Activated CD8-positive, alpha-beta T cell treated with anti-CD3 and anti-CD28 coated beads, Interleukin-2, amount 10 ng/mL, durations not matched to agents 7 days and 5 days (primary cell): ENCODE data around the gene GGT5. TPM values are rescaled to one million over a fixed set of nuclear protein-coding genes. Genes with fewer than 3 reads are reported as not detected.
"Not testable (repeated sequence)": the region's sequence is repeated elsewhere in the genome, so short reads cannot be mapped to it uniquely, and the experiment has no call there.

Experiments
- ATAC-seq: fragments of 150-1000 bp; cut with Tn5 transposase; one replicate; pipeline ENCODE4 v1.10.0; 2021; ENCODE audit warnings: moderate library complexity
- CTCF ChIA-PET: fragments of 350-600 bp; sonication (Branson Sonifier 250); formaldehyde crosslinking; loops from one replicate; lab custom pipeline; 2021; ENCODE audit warnings: antibody characterized with exemption; lab: Charles Lee
- POLR2A ChIA-PET: fragments of 350-600 bp; sonication (Branson Sonifier 250); formaldehyde crosslinking; loops from one replicate; lab custom pipeline; 2021; ENCODE audit warnings: antibody characterized with exemption; lab: Charles Lee
- DNase-seq: peaks from one replicate; pipeline ENCODE4 v3.0.0-alpha.2; 2020
- H3K27ac Mint-ChIP-seq: one replicate; pipeline ENCODE4 v1.8.0; 2021; ENCODE audit warnings: mild to moderate bottlenecking, mixed read lengths
- H3K27me3 Mint-ChIP-seq: one replicate; pipeline ENCODE4 v1.8.0; 2021; ENCODE audit warnings: low read depth, mixed read lengths
- H3K36me3 Mint-ChIP-seq: one replicate; pipeline ENCODE4 v1.8.0; 2021; ENCODE audit warnings: low read depth, mixed read lengths
- H3K4me1 Mint-ChIP-seq: one replicate; pipeline ENCODE4 v1.8.0; 2021; ENCODE audit warnings: low read depth, mixed read lengths
- H3K4me3 Mint-ChIP-seq: one replicate; pipeline ENCODE4 v1.8.0; 2021; ENCODE audit warnings: mild to moderate bottlenecking, mixed read lengths
- H3K9me3 Mint-ChIP-seq: one replicate; pipeline ENCODE4 v1.8.0; 2022; ENCODE audit warnings: mixed read lengths; ENCODE audit not compliant: insufficient read depth
- total RNA-seq, 2 experiments: library from RNA; stranded (reverse); gene quantifications; one replicate each; pipeline ENCODE4 v1.2.3, GENCODE V29; 2021

The GGT5 gene
- total RNA-seq, 2 experiments from 2014 or later, result 0.29 to 0.44 TPM

DNA sequence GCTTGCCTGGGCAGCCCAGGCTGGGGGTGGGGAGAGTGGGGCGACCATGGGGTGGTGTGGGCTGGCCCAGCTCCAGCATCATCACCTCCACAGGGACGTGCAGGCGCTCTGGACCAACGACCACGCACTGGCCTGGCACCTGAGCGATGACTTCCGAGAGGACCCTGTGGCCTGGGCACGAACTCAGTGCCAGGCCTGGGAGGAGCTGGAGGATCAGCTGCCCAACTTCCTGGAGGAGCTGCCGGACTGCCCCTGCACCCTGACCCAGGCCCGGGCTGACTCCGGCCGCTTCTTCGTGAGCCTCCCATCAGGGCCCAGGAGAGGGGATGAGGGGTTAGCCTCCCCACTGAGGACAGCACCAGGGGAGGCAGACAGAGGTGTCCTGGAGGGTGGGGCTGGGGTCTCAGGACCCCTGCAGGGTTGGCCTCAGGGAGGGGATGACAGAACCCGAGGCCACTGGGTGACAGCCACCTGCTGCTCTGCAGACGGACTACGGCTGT is 59.8 kb downstream of the GGT5 start:
- H3K4me1 Mint-ChIP-seq, result peaks cover 6% of the 10 kb centered on the region
- ATAC-seq (no peak), DNase-seq (no peak)
- H3K27me3 Mint-ChIP-seq, result no peaks in the 10 kb centered on the region
- H3K36me3 Mint-ChIP-seq, result no peaks in the 10 kb centered on the region
- H3K4me3 Mint-ChIP-seq, result no peak overlapping the region
- ChIA-PET POLR2A (no interaction called here), CTCF (no interaction called here)
- H3K9me3 Mint-ChIP-seq, result no peaks in the 10 kb centered on the region
- no peak overlapping the region for H3K27ac Mint-ChIP-seq

DNA sequence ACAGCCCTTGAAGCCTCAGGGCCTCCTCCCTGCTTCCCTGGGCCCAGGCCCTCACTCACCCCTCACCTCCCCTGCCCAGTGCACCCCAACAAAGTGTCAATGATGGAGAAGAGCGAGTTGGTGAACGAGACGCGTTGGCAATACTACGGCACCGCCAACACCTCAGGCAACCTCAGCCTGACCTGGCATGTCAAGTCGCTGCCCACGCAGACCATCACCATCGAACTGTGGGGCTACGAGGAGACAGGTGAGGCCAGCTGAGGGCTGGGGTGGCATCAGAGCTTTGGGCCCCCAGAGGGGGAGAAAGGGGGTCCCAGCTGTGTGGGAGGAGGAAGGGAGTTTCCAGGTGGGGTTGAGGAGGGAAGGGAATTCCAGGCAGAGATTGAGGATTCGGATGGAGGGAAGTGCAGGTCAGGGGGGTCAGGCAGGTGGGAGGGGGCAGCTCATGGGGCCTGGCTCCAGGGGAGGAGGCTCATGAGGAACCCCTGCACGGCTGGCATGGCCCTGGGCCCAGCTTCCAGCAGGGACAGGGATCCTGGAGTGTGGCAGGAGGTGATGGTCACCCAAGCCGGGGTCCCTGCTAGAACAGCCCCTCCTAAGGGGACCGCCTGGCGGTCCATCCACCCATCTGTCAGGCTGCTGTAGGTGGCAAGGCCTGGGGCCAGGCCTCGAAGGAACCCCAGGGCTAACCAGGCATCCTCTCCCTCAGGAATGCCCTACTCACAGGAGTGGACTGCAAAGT is 60.7 kb downstream of the GGT5 start:
- POLR2A ChIA-PET, result no interaction called here
- Mint-ChIP-seq H3K36me3 (peaks cover 2% of the 10 kb centered on the region), H3K27ac (no peak overlapping the region)

DNA sequence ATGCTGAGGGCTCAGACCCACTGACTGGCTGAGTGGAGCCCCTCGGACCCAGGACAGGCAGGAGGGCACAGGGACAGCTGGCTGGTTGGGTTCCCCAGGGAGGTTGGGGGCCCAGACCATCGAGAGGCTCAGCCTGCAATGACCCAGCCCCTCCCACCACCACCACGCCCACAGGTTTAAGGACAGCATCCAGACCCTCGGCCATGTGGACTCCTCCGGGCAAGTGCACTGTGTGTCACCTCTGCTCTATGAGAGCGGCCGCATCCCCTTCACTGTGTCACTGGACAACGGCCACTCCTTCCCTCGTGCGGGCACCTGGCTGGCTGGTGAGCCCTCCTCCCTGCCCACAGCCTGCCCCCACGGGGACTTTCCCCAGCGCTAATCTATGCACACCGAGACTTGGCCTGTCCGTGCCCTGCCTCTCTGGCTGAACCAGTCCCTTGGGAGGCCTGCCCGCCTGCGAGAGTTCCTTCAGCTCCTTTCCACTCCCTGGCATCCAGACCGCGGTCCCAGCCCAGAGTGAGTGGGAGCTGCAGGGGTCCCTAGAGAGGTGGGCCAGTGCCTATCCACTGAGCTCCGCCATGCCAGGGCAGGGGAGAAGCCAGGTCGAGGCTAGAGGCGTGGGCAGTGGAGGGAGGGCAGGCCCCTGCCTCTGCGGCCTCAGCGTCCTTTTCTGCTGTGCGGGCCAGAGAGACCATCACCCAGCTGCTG is 61.4 kb downstream of the GGT5 start:
- DNase-seq, result no peak
- Mint-ChIP-seq H3K9me3 (no peaks in the 10 kb centered on the region), H3K4me3 (no peak overlapping the region), H3K27ac (no peak overlapping the region), H3K4me1 (no peaks in the 10 kb centered on the region), H3K36me3 (peaks cover 4% of the 10 kb centered on the region), H3K27me3 (no peaks in the 10 kb centered on the region)
- CTCF ChIA-PET, result interaction anchor here (1.2 kb wide), 1 partner anchor 8 kb away, joined by 3 read pairs; no protein-coding TSS in a partner anchor
- no peak for ATAC-seq
- POLR2A ChIA-PET, result no interaction called here

More for the DNA sequence above, 60.7 kb downstream of the GGT5 start:
- Mint-ChIP-seq H3K27me3 (no peaks in the 10 kb centered on the region), H3K4me3 (no peak overlapping the region), H3K4me1 (no peaks in the 10 kb centered on the region), H3K9me3 (no peaks in the 10 kb centered on the region)
- DNase-seq (no peak), ATAC-seq (no peak)
- CTCF ChIA-PET, result interaction anchor here (1.2 kb wide), 1 partner anchor 9 kb away, joined by 3 read pairs; no protein-coding TSS in a partner anchor

DNA sequence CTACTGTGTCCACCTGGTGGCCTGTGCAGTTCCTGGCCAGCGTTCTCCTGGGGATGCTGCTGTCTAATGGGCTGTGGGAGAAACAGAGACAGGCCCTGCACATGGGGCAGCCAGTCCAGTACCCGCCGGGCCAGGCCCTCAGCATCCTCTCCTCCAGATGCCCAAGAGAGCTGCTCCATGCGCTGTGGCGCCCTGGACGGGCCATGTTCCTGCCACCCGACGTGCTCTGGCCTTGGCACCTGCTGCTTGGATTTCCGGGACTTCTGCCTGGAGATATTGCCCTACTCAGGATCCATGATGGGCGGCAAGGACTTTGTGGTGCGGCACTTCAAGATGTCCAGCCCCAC is 62.0 kb downstream of the GGT5 start:
- H3K9me3 Mint-ChIP-seq, H3K27ac Mint-ChIP-seq, POLR2A ChIA-PET, DNase-seq, ATAC-seq, H3K4me1 Mint-ChIP-seq, H3K36me3 Mint-ChIP-seq, H3K4me3 Mint-ChIP-seq, H3K27me3 Mint-ChIP-seq, CTCF ChIA-PET: not testable (repeated sequence)

DNA sequence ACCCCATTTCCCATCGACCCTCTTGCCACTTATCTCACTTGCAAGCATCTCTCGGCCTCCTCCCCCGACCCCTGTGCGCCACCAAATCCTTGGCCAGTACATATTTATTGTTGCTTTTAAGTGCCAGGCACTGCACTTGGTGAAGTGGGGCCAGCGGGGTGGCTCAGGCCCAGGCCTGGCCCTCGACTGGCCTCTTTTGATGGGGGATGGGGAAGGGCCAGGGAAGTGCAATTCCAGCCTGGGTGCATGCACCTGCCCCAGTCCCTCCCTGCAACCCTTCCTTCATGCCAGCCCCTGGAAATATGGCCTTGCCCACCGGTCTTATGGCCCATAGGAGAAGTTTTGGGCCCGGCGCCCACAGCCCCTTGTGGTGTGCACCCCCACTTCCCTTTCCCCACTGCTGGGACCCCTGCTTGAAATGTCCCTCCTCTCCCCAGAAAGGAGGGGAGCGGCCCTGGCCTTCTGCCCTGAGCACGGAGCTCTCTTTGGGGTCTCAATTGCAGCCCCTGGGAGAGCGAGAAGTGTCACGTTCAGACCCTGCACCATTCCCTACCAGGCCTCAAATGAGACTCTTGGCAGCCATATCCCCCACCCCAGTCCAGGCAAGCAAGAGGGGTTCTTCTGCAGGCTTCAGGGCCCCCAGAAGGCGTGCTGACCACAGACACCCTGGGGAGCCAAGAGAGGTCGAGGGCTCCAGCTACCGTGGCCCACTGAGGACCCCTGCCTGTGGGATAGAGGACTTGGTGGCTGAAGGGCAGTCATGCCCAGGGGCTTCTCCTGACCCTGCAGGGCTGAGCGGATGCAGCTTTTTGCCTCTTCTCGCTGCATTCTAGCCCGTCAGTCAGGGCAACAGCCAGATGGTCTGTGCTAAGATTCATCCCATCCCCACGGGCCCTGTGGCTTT is 62.6 kb downstream of the GGT5 start:
- DNase-seq (no peak), ATAC-seq (no peak)
- Mint-ChIP-seq H3K4me1 (no peaks in the 10 kb centered on the region), H3K4me3 (no peak overlapping the region), H3K27ac (no peak overlapping the region), H3K9me3 (no peaks in the 10 kb centered on the region), H3K27me3 (no peaks in the 10 kb centered on the region), H3K36me3 (peaks cover 6% of the 10 kb centered on the region)
- ChIA-PET POLR2A (no interaction called here), CTCF (no interaction called here)

DNA sequence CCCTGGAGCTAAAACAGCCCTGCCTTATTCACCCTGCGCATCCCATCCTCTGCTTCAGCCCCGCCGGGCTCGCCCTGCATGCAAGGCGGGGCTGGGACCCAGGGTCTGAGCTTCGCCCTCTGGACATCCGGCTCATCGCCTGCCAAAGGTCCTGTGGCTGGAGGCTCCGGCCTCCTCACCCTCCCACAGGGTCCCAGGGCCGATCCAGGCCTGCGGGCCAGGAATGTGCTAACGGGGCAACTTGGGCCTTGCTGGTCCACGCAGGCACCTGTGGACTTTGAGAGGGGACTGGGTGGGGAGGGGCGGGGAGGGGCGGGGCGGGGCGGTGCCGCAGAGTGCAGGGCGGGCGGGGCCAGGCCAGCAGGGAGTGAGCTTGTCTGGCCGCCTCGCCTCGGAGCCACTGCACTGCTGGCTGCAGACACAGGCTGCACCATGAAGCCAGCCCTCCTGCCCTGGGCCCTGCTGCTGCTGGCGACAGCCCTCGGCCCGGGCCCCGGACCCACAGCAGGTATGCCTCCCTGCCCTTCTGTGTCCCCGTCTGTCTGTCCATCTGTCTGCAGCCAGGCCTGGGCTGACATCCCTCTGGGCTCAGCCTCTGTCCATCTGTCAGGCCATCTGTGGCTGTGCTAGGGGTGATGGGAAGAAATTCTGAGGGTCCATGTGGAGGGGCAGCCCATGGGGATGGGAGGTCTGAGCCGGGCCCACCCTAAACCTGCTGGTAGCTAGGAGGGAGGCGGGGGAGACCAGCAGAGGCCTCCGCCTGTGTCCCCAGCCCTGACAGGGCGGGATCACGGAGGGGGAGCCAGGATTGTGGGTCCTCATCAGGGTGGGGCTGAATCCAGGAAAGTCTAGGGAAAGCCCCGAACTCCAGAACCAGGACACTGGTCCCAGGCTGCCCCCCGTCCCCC is 63.5 kb downstream of the GGT5 start, which contains the start of gene SUSD2:
TSS of gene SUSD2 (plus strand) at position 400 of the 908 bp plus-strand sequence. CDS start at position 433, 33 bp downstream.
- Mint-ChIP-seq H3K9me3 (no peaks in the 10 kb centered on the region), H3K4me3 (no peak within 1 kb of the TSS), H3K4me1 (no peaks in the 10 kb centered on the region), H3K27me3 (no peaks in the 10 kb centered on the region), H3K36me3 (peaks cover 7% of the 10 kb centered on the region), H3K27ac (no peak within 1 kb of the TSS)
- no peak for DNase-seq
- no peak for ATAC-seq
- ChIA-PET CTCF (interaction anchor here (0.5 to 1.4 kb wide), 2 partner anchors 25 to 178 kb away, joined by 3 to 5 read pairs; no protein-coding TSS in a partner anchor), POLR2A (no interaction called here)

DNA sequence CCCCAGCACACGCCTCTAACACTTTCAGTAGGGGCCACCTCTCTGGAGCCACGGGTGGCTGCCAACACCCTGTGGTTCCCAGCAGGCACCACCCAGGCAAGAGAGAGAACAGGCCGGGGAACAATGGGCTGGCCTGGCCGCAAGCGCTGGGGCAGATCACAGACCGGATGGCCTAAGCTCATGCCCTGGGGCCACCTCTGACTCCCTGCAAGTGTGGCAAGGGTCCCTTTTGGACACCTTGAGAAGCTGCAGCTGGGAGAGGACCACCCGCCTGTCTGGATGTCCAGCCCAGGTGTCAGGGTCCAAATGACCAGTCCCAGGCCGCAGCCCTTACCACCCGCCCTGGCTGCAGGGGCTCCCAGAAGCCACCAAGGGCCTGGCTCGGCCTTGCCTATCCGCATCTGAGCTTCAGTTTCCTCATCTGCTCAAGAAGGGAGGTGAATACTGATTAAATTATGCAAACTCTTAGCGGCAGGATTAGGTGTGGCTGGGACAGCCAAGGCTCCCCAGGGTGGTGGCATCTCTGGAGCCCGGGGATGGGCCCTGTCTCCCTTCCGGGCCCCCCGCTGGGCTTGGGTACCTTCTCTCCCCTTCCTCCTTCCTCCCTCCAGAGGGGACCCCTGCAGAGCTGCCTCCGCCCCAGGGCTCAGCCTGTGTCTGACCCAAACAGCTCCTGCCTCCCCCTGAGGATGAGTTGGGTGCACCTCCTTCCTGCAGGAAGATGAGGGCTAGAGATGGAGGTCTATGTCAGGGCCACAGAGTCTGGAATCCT is 64.4 kb downstream of the GGT5 start:
- Mint-ChIP-seq H3K4me3 (no peak overlapping the region), H3K36me3 (peaks cover 9% of the 10 kb centered on the region)
- CTCF ChIA-PET, result interaction anchor here (0.5 to 1.9 kb wide), 3 partner anchors 24 to 177 kb away, joined by 3 to 6 read pairs (median 5); no protein-coding TSS in a partner anchor

DNA sequence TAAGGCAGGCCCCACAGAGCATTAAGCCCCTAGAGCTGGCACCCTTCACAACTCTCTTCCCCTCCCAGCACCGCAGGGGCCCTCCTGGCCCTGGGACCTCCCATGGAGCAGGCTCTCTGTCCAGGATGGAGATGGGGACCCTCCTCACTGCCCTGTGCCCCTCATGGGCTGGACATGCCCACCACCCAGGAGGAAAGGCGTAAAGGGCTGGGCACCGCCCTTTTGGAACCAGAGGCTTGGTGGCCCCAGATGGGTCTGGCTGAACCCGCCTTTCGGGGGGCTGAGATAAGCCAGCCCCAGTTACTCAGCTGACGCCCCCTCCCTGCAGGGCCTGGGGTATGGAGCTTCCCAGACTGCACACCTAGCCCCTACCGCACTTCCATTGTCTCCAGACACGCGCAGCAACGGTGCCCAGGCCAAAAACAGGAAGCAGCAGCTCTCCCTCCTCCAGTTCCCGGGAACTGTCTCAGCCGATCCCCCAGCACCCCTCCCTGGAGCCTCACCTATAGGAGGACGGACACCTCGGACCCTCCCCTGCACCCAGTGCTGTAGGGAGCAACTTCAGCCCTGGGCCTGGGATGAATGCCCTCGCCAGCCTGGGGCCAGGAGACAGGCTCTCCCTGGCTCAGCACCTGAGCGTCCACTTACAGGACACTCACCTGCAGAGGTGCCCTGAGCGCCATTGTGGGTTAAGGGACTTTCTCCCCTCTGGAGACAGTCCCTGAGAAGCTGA is 65.2 kb downstream of the GGT5 start:
- H3K27me3 Mint-ChIP-seq, result no peaks in the 10 kb centered on the region
- DNase-seq, result no peak
- CTCF ChIA-PET, result interaction anchor here (0.9 to 1.9 kb wide), 6 partner anchors 14 to 68 kb away, joined by 4 to 8 read pairs (median 5); no protein-coding TSS in a partner anchor
- ATAC-seq, result no peak
- peaks cover 12% of the 10 kb centered on the region for H3K36me3 Mint-ChIP-seq
- POLR2A ChIA-PET, result interaction anchor here (1.5 kb wide), 1 partner anchor 23 kb away, joined by 7 read pairs; no protein-coding TSS in a partner anchor
- no peaks in the 10 kb centered on the region for H3K9me3 Mint-ChIP-seq
- H3K4me1 Mint-ChIP-seq, result no peaks in the 10 kb centered on the region
- H3K27ac Mint-ChIP-seq, result no peak overlapping the region
- H3K4me3 Mint-ChIP-seq, result no peak overlapping the region

More for the DNA sequence above, 64.4 kb downstream of the GGT5 start:
- no peaks in the 10 kb centered on the region for H3K27me3 Mint-ChIP-seq
- no peak overlapping the region for H3K27ac Mint-ChIP-seq
- DNase-seq, result no peak
- no peaks in the 10 kb centered on the region for H3K4me1 Mint-ChIP-seq
- no peak for ATAC-seq
- H3K9me3 Mint-ChIP-seq, result no peaks in the 10 kb centered on the region
- POLR2A ChIA-PET, result no interaction called here

DNA sequence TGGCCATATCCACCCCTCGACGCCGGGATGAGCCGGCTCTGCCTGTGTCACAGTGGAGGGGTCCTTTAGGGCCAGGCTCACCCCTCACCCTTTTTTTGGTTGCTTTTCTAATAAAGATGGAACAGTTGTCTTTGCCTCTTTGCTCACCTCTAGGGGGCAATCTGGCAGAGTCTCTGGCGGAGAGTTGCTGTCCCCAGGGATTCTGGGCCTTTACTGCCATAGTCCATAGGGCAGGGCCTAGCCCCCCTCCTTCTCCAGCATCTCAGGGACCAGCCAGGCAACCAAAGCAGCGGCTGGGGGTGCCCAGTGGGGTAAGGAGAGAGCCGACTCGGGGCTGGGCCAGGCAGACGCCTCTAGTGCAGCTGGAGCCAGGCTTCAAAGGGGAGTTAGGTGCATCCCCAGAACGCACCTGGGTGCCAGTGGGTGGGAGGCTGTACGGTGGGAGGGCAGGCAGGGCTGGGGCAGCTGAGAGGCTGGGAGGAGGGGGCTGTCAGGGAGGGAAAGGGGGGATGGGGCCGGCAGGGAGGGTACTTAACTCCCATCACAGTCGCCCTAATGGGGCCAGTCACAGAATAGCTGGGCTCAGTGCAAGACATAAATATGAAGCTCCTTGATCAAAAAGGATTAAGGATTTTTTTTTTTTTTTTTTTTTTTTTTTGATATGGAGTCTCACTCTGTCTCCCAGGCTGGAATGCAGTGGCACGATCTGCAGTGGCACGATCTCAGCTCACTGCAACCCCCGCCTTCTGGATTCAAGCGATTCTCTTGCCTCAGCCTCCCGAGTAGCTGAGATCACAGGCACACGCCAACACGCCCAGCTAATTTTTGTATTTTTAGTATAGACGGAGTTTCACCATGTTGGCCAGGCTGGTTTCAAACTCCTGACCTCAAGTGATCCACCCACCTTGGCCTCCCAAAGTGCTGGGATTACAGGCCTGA is 66.1 kb downstream of the GGT5 start:
- Mint-ChIP-seq H3K27me3 (no peaks in the 10 kb centered on the region), H3K27ac (peak overlapping the region; percentile 30), H3K4me3 (no peak overlapping the region), H3K36me3 (peaks cover 14% of the 10 kb centered on the region), H3K4me1 (no peaks in the 10 kb centered on the region), H3K9me3 (no peaks in the 10 kb centered on the region)
- POLR2A ChIA-PET, result interaction anchor here (1.5 kb wide), 1 partner anchor 22 kb away, joined by 7 read pairs; no protein-coding TSS in a partner anchor
- ATAC-seq (peak; percentile 5), DNase-seq (no peak)
- CTCF ChIA-PET, result interaction anchor here (0.9 to 1.9 kb wide), 5 partner anchors 13 to 69 kb away, joined by 4 to 8 read pairs (median 5); no protein-coding TSS in a partner anchor
